ENCODE results near the gene CRYBB1. TPM values are rescaled to one million over a fixed set of nuclear protein-coding genes. Genes with fewer than 3 reads are reported as not detected.

Gene CRYBB1
- total RNA-seq, 3 donors from 2014 or later (not counting 1 experiment from before 2014, with no cell fraction given), result not detected

DNA sequence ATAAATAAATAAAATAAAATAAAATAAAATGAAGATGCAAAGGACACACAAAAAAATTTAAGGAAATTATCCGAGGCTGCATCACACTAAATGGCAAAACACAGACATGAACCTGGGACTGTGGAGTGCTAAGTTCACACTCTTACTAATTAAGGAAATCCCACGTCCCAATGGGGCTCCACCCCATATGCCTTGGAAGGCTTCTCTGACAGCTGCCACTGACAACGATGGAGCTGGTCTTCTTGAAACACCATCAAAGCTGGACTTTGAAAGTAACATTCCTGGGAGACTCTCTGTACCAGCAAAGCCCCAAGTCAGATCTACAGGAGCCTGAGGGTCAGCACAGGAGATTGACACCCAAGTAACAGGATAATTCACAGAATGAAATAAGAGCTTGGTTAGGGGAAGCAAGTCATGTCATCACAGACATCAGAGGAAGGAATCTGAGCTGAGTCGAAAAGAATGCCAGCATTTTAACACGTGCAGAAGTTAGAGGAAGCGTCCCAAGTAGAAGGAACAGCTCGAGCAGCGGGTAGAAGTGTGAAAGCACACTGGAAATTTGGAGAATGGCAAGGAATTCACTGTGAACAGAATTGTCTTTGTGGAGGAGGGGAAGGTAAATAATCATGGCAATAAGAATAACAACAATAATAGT is 41.7 kb downstream of the CRYBB1 start:
- TF ChIP-seq, protein P1, sequence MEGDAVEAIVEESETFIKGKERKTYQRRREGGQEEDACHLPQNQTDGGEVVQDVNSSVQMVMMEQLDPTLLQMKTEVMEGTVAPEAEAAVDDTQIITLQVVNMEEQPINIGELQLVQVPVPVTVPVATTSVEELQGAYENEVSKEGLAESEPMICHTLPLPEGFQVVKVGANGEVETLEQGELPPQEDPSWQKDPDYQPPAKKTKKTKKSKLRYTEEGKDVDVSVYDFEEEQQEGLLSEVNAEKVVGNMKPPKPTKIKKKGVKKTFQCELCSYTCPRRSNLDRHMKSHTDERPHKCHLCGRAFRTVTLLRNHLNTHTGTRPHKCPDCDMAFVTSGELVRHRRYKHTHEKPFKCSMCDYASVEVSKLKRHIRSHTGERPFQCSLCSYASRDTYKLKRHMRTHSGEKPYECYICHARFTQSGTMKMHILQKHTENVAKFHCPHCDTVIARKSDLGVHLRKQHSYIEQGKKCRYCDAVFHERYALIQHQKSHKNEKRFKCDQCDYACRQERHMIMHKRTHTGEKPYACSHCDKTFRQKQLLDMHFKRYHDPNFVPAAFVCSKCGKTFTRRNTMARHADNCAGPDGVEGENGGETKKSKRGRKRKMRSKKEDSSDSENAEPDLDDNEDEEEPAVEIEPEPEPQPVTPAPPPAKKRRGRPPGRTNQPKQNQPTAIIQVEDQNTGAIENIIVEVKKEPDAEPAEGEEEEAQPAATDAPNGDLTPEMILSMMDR (IDR thresholded peaks at IDR 0.05), result no peak
- DNase-seq, result no peak
- no peaks in the 10 kb centered on the region for H3K27me3 ChIP-seq (ENCODE audit: control insufficient read depth, insufficient read depth, low read length)
- ATAC-seq, result no peak
- peak overlapping the region; percentile 43 for H3K4me3 Mint-ChIP-seq
- WGBS (ENCODE audit: insufficient coverage), result 50% methylated on average over 8 of the region's 8 CpGs
- H3K4me3 ChIP-seq (ENCODE audit: low read length), result no peak overlapping the region
- intact Hi-C loops (cut with micrococcal nuclease), result no loop called here
- peaks cover 16% of the 10 kb centered on the region for H3K36me3 ChIP-seq (ENCODE audit: control insufficient read depth, insufficient read depth, low read length)
- no peaks in the 10 kb centered on the region for H3K36me3 Mint-ChIP-seq
- peak overlapping the region; percentile 76 to 77 for H3K27ac Mint-ChIP-seq
- H3K27ac ChIP-seq (ENCODE audit: low read length), result peak overlapping the region; percentile 32
- H3K4me1 ChIP-seq (ENCODE audit: control insufficient read depth, insufficient read depth, low read length), result peaks cover 97% of the 10 kb centered on the region
- H3K9me3 Mint-ChIP-seq, result no peaks in the 10 kb centered on the region
- peaks cover 87% of the 10 kb centered on the region in 2 donors for H3K4me1 Mint-ChIP-seq
- H3K27me3 Mint-ChIP-seq (ENCODE audit: low read depth in 2 of 2), result no peaks in the 10 kb centered on the region
- no peaks in the 10 kb centered on the region for H3K9me3 ChIP-seq (ENCODE audit: control insufficient read depth, insufficient read depth, low read length)

DNA sequence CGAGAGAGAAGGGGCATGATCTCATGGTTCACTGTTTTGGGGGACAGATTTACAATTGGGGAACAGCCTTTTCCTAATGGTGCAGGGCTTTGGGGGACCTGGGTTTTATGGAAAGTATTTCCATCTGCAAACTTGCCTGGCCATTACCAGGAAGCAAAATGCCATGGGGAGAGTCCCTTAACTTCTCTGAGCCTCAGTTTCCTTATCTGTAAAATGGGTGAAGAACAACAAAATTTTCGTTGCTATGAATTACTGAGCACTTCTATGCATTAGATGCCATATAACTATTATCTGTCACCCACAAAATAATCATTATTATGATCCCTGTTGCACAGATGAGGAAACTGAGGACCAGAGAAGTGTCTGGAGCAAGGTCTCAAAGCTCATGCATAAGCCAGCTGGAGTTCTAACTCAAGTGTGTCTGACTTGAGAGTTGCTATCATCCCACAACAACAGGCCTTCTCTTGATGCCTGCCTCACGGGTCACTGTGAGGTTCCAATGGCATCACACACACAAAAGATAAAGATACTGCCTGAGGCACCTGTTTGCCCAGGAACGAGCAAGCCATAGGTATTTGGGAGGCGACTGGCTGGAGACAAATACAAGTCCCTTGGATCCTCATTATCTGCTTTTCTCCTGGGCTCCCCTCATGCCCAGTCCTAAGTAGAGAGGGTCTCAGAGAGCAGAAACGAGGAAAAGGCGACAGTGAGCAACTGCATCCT is 43.7 kb downstream of the CRYBB1 start:
- TF ChIP-seq, protein P1 (IDR thresholded peaks at IDR 0.05), result no peak
- H3K36me3 Mint-ChIP-seq, result no peaks in the 10 kb centered on the region
- intact Hi-C loops (cut with micrococcal nuclease), result no loop called here
- DNase-seq (no peak), ATAC-seq (no peak)
- H3K9me3 ChIP-seq (ENCODE audit: control insufficient read depth, insufficient read depth, low read length), result no peaks in the 10 kb centered on the region
- H3K27ac Mint-ChIP-seq, result peak overlapping the region; percentile 88 to 94
- peaks cover 86 to 87% of the 10 kb centered on the region in 2 donors for H3K4me1 Mint-ChIP-seq
- H3K4me3 Mint-ChIP-seq, result peak overlapping the region; percentile 81
- no peaks in the 10 kb centered on the region for H3K27me3 ChIP-seq (ENCODE audit: control insufficient read depth, insufficient read depth, low read length)
- H3K4me3 ChIP-seq (ENCODE audit: low read length), result no peak overlapping the region
- H3K9me3 Mint-ChIP-seq, result no peaks in the 10 kb centered on the region
- no peak overlapping the region for H3K27ac ChIP-seq (ENCODE audit: low read length)
- 80% methylated on average over 6 of the region's 7 CpGs for WGBS (ENCODE audit: insufficient coverage)
- H3K36me3 ChIP-seq (ENCODE audit: control insufficient read depth, insufficient read depth, low read length), result peaks cover 15% of the 10 kb centered on the region
- no peaks in the 10 kb centered on the region for H3K27me3 Mint-ChIP-seq (ENCODE audit: low read depth in 2 of 2)
- peaks cover 95% of the 10 kb centered on the region for H3K4me1 ChIP-seq (ENCODE audit: control insufficient read depth, insufficient read depth, low read length)

DNA sequence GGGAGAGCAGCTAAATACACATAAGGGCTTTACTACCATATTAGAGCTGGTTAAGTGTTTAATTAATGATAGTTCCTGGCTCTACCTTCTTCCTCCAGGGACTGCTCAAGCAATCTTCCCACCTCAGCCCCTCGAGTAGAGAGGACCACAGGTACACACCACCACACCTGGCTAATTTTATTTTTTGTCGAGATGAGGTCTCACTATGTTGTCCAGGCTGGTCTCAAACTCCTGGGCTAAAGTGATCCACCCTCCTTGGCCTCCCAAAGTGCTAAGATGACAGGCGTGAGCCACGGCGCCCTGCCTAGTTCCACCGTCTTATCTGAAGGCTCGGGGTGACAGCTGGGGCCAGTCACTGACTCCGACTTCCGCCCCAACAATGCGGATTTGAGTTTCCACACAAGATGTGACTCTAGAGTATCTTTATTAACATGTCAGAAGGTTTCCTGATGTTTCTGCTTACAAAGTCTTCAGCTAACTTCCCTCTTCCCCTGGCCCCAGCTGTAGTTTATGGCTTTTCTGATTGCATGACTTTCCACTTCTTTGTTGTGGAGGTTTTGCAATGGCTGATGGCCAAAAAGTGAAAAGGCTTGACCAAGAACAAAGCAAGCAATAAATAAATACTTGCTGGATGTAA is 44.7 kb downstream of the CRYBB1 start:
- 25% methylated on average over 10 of the region's 10 CpGs for WGBS (ENCODE audit: insufficient coverage)
- no peaks in the 10 kb centered on the region for H3K27me3 ChIP-seq (ENCODE audit: control insufficient read depth, insufficient read depth, low read length)
- TF ChIP-seq, protein P1 (IDR thresholded peaks at IDR 0.05), result no peak
- DNase-seq (peak; percentile 31 to 41), ATAC-seq (peak; percentile 62 to 87 (median 66))
- H3K27ac ChIP-seq (ENCODE audit: low read length), result peak overlapping the region; percentile 65
- H3K4me1 Mint-ChIP-seq, result peaks cover 86 to 87% of the 10 kb centered on the region in 2 donors
- no peak overlapping the region for H3K4me3 ChIP-seq (ENCODE audit: low read length)
- no peaks in the 10 kb centered on the region for H3K36me3 Mint-ChIP-seq
- peaks cover 15% of the 10 kb centered on the region for H3K36me3 ChIP-seq (ENCODE audit: control insufficient read depth, insufficient read depth, low read length)
- H3K27ac Mint-ChIP-seq, result peak overlapping the region; percentile 88 to 94
- no peaks in the 10 kb centered on the region for H3K9me3 Mint-ChIP-seq
- intact Hi-C loops (cut with micrococcal nuclease), result no loop called here
- peaks cover 93% of the 10 kb centered on the region for H3K4me1 ChIP-seq (ENCODE audit: control insufficient read depth, insufficient read depth, low read length)
- peak overlapping the region; percentile 81 for H3K4me3 Mint-ChIP-seq
- no peaks in the 10 kb centered on the region for H3K27me3 Mint-ChIP-seq (ENCODE audit: low read depth in 2 of 2)
- H3K9me3 ChIP-seq (ENCODE audit: control insufficient read depth, insufficient read depth, low read length), result no peaks in the 10 kb centered on the region

Data from natural killer cell (primary cell).